ENCODE measurements around the gene KCNQ1. TPM values are rescaled to one million over a fixed set of nuclear protein-coding genes. Genes with fewer than 3 reads are reported as not detected.

Gene KCNQ1
- total and polyA plus RNA-seq, 9 donors: 1.4 to 17.2 (median 3.8) TPM

GRCh38 chr11:2523821-2524391 lies 79.1 kb downstream of the KCNQ1 start:
- intact Hi-C loops (cut with DNase I): loop anchor here in 3 of 4 donors (10.0 kb wide), 3 partner anchors 99 to 329 kb away; partner anchors contain the start of genes C11orf21 (in 2 of the 3) and TSPAN32 (in 2 of the 3)
- H3K4me1 ChIP-seq (ENCODE audit: insufficient read depth): no peaks in the 10 kb centered on the region
- no peaks in the 10 kb centered on the region for H3K27me3 ChIP-seq
- H3K27ac ChIP-seq: no peak overlapping the region
- 79 to 83% (median 79%) methylated on average over 18 of the region's 18 CpGs for WGBS, 3 donors
- H3K4me3 ChIP-seq: no peak overlapping the region
- H3K9me3 ChIP-seq: no peaks in the 10 kb centered on the region
- DNase-seq: peak in 3 of 5 donors; percentile 4 to 23 (median 4)
- TF ChIP-seq CTCF (IDR thresholded peaks at IDR 0.05) (no peak), EP300 (IDR thresholded peaks at IDR 0.05) (no peak), POLR2A (IDR thresholded peaks at IDR 0.05) (no peak)
- no peaks in the 10 kb centered on the region for H3K36me3 ChIP-seq

- TF ChIP-seq POLR2A (IDR thresholded peaks at IDR 0.05): no peak
- TF ChIP-seq CTCF (IDR thresholded peaks at IDR 0.05): no peak
- no peak for TF ChIP-seq EP300 (IDR thresholded peaks at IDR 0.05)
- no peaks in the 10 kb centered on the region for H3K4me1 ChIP-seq (ENCODE audit: insufficient read depth)
- peak in 4 of 5 donors; percentile 1 to 26 (median 8) for DNase-seq
- H3K9me3 ChIP-seq: no peaks in the 10 kb centered on the region
- no peaks in the 10 kb centered on the region for H3K27me3 ChIP-seq
- no peaks in the 10 kb centered on the region for H3K36me3 ChIP-seq
- no peak overlapping the region for H3K4me3 ChIP-seq
- WGBS, 3 donors: 67 to 79% (median 71%) methylated on average over 14 to 15 of the region's 15 CpGs
- intact Hi-C loops (cut with DNase I): loop anchor here in 3 of 4 donors (5.0 to 10.0 kb wide), 4 partner anchors 100 to 330 kb away; partner anchors contain the start of genes C11orf21 (in 2 of the 3) and TSPAN32 (in 2 of the 3)
- H3K27ac ChIP-seq: no peak overlapping the region
Measured at GRCh38 chr11:2524446-2525165, 79.8 kb downstream of the KCNQ1 start.

- no peak overlapping the region for H3K27ac ChIP-seq
- H3K4me3 ChIP-seq: no peak overlapping the region
- no peaks in the 10 kb centered on the region for H3K27me3 ChIP-seq
- no peaks in the 10 kb centered on the region for H3K9me3 ChIP-seq
- no peaks in the 10 kb centered on the region for H3K4me1 ChIP-seq (ENCODE audit: insufficient read depth)
- no peaks in the 10 kb centered on the region for H3K36me3 ChIP-seq
- intact Hi-C loops (cut with DNase I): loop anchor here in 3 of 4 donors (5.0 to 10.0 kb wide), 4 partner anchors 101 to 331 kb away; partner anchors contain the start of genes C11orf21 (in 2 of the 3) and TSPAN32 (in 2 of the 3)
- TF ChIP-seq POLR2A (IDR thresholded peaks at IDR 0.05): no peak
- no peak for TF ChIP-seq CTCF (IDR thresholded peaks at IDR 0.05)
- TF ChIP-seq EP300 (IDR thresholded peaks at IDR 0.05): no peak
- 53 to 64% (median 64%) methylated on average over 17 of the region's 17 CpGs for WGBS, 3 donors
- DNase-seq: peak in 4 of 5 donors; percentile 5 to 30 (median 11)
Measured at GRCh38 chr11:2525166-2525861, 80.5 kb downstream of the KCNQ1 start.
